OCI-LY3 (cell line): ENCODE measurements around the gene CARNS1.

Source experiments
- CTCF ChIP-seq: fragments of 200-600, 300-600 bp; sonication (generic); IDR thresholded peaks from 2 replicates; pipeline ENCODE4 v1.5.1; 2014; ENCODE audit warnings: antibody characterized with exemption, low read length, low read depth
- EZH2phosphoT487 ChIP-seq: fragments of 200-600 bp; shearing (Covaris generic); IDR thresholded peaks from 2 replicates; pipeline ENCODE4 v1.6.1; 2018; ENCODE audit warnings: antibody characterized with exemption, mixed run types, low read depth

GRCh38 chr11:67435031-67435726, 19.7 kb downstream of the CARNS1 start:
- TF ChIP-seq CTCF, result no peak
- TF ChIP-seq EZH2phosphoT487, result no peak
